ENCODE results near the gene CLPSL2. TPM values are rescaled to one million over a fixed set of nuclear protein-coding genes. Genes with fewer than 3 reads are reported as not detected.

The CLPSL2 gene
- total RNA-seq, 1 experiment from 2014 or later: not detected

- in situ Hi-C loops (cut with HindIII; ENCODE audit: low pct_unique_long_range_greater_than_20kb, low sequenced_read_pairs): no loop called here
Observed at GRCh38 chr6:35777356-35778102, 1.1 kb downstream of the CLPSL2 start.

DNA sequence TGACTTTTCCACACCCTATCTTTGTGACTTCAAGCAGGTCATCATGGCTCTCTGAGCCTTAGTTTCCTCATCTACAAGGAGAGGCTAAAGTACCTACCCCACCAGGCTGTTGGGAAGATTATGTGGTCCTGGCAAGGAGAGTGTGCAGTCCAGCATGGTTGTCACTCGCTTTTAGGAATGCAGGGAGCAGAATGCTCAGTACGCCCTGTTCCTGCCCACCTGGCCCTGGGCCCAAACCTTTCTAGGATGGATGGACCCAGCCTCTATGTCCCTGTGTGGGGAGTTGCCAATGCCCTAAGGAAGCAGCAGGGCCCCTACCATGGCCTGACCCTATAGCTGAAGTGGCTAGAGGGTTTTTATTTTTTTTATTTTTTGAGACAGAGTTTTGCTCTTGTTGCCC lies 2.0 kb downstream of the CLPSL2 start:
- in situ Hi-C loops (cut with HindIII; ENCODE audit: low pct_unique_long_range_greater_than_20kb, low sequenced_read_pairs): no loop called here
- DNase-seq (ENCODE audit: low read depth): no peak

More at GRCh38 chr6:35777356-35778102, 1.1 kb downstream of the CLPSL2 start:
- DNase-seq (ENCODE audit: low read depth): no peak

GRCh38 chr6:35780719-35781118 lies 4.3 kb downstream of the CLPSL2 start, which contains the start of gene CLPSL1:
TSS of gene CLPSL1 (plus strand) at chr6:35781019. CDS start at chr6:35781111, 92 bp downstream.
- in situ Hi-C loops (cut with HindIII; ENCODE audit: low pct_unique_long_range_greater_than_20kb, low sequenced_read_pairs): no loop called here
- no peak for DNase-seq (ENCODE audit: low read depth)

DNA sequence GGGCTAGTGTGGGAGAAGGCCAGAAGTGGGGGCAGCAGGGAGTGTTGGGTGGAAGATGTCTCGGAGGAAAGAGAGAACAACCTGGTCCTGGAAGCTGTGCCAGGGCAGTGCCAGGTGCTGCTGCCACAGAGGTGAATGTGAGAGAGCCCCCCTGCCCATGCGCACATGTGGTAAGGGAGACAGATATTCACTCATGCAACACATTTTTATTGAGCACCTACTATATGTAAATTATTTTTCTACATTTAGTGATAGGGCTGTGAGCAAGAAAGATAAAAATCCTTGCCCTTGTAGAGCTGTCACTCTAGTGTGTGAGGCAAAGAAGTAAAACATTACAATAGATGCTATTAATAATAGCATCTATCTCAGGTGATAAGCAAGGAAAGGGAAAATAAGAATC lies 4.9 kb downstream of the CLPSL2 start:
- in situ Hi-C loops (cut with HindIII; ENCODE audit: low pct_unique_long_range_greater_than_20kb, low sequenced_read_pairs): no loop called here
- no peak for DNase-seq (ENCODE audit: low read depth)

GRCh38 chr6:35782424-35782823 lies 6.0 kb downstream of the CLPSL2 start:
- in situ Hi-C loops (cut with HindIII; ENCODE audit: low pct_unique_long_range_greater_than_20kb, low sequenced_read_pairs): no loop called here
- no peak for DNase-seq (ENCODE audit: low read depth)

- no peak for DNase-seq (ENCODE audit: low read depth)
- in situ Hi-C loops (cut with HindIII; ENCODE audit: low pct_unique_long_range_greater_than_20kb, low sequenced_read_pairs): no loop called here
Observed at GRCh38 chr6:35784200-35784599, 7.8 kb downstream of the CLPSL2 start.

DNA sequence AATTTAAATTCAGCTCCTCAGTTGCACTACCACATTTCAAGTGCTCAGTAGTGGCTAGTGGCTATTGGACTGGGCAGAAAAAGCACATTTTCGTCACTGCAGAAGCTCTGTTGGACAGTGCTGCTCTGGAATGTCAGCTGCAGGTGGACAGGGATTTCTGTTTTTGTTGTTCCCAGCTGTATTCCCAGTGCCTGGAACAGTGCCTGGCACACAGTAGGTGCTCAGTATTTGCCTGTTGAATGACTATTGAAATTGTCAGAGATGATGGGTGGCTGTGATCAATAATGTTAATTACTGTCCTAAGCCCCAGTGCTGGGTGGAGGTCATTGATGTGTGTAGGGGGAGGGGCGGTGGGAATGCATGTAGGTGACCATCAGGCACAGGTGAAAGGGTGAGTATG lies 9.9 kb downstream of the CLPSL2 start:
- DNase-seq (ENCODE audit: low read depth): no peak
- in situ Hi-C loops (cut with HindIII; ENCODE audit: low pct_unique_long_range_greater_than_20kb, low sequenced_read_pairs): no loop called here

DNA sequence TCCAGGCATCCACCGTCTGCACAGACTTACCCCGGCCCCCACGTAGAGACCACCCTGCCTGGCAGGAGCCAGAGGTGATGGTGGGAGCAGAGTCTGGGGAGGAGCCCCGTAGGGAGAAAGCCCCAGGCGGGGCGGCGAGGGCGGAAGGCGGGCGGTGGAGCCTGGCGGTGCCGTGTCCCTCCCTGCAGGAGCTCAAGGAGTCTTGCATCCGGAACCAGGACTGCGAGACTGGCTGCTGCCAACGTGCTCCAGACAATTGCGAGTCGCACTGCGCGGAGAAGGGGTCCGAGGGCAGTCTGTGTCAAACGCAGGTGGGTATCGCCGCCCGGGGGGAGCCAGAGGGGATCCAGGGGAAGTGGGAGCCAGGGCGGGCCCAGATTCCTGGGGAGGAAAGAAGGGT lies 10.4 kb downstream of the CLPSL2 start:
- DNase-seq (ENCODE audit: low read depth): no peak
- in situ Hi-C loops (cut with HindIII; ENCODE audit: low pct_unique_long_range_greater_than_20kb, low sequenced_read_pairs): no loop called here

GRCh38 chr6:35787266-35788218 lies 11.1 kb downstream of the CLPSL2 start:
- DNase-seq (ENCODE audit: low read depth): no peak
- in situ Hi-C loops (cut with HindIII; ENCODE audit: low pct_unique_long_range_greater_than_20kb, low sequenced_read_pairs): no loop called here

- in situ Hi-C loops (cut with HindIII; ENCODE audit: low pct_unique_long_range_greater_than_20kb, low sequenced_read_pairs): no loop called here
- DNase-seq (ENCODE audit: low read depth): no peak
Observed at GRCh38 chr6:35788423-35788982, 12.1 kb downstream of the CLPSL2 start.

DNA sequence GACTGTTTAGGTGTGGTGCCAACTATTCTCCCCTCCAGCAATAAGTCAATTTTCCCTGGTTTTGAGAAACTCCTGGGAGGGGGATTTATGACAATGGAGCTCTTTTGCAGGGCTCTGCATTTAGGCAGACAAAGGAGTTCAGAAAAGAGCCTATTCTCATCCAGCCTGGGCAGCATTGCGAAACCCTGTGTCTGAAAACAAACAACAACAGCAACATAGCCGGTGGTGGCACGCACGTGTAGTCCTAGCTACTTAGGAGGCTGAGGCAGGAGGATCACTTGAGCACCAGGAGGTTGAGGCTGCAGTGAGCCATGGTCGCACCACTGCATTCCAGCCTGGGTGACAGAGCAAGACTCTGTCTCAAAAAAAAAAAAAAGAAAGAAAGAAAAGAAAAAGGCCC lies 14.3 kb downstream of the CLPSL2 start:
- in situ Hi-C loops (cut with HindIII; ENCODE audit: low pct_unique_long_range_greater_than_20kb, low sequenced_read_pairs): no loop called here
- no peak for DNase-seq (ENCODE audit: low read depth)

GRCh38 chr6:35794536-35795452 lies 18.4 kb downstream of the CLPSL2 start:
- in situ Hi-C loops (cut with HindIII; ENCODE audit: low pct_unique_long_range_greater_than_20kb, low sequenced_read_pairs): no loop called here
- no peak for DNase-seq (ENCODE audit: low read depth)

DNA sequence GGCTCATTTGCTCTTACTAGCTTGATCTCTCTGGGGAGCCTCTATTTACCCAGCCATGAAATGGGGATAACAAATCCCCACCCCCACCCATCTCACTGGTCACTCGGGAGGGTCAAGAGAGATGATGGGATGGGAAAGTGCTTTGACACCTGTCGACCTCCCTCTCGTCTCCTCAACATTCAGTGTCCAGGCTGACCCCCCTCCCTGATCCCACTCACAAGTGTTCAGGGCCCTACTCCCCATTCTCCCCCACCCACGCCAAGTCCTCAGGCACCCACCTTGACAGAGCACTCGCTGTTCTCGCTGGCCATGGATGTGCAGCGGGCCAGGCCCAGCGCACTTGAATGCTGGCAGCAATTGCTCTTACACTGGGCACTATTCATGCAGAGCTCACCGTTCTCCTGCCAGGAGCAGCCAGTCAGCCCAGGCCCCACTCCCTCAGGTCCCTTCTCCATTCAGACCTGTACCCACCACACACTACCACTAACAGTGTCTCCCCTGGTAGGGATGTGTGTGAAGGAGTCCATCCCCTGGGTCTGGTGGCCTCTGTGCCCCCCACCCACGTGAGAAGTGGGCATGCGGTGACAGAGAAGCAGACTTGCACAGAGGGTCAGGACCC lies 19.2 kb downstream of the CLPSL2 start:
- in situ Hi-C loops (cut with HindIII; ENCODE audit: low pct_unique_long_range_greater_than_20kb, low sequenced_read_pairs): no loop called here
- no peak for DNase-seq (ENCODE audit: low read depth)

DNA sequence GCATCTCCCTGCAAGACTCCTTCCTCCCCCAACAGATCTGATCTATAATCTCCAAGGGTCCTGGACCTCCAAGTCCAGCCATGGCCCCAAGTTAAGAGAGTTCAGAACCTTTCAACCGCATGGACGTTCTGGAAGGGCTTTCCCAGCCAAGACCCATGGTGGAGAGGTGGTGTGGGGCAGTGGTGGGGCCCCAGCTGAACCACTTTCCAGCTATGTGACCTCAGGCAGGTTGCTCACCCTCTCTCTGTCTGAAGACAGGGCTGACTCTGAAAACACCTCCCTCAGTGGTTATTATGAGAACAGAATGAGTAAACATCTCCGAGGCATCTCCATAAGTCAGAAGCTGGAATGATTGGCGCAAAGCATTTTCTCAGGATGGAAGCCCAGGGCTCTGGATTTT lies 19.8 kb downstream of the CLPSL2 start:
- no peak for DNase-seq (ENCODE audit: low read depth)
- in situ Hi-C loops (cut with HindIII; ENCODE audit: low pct_unique_long_range_greater_than_20kb, low sequenced_read_pairs): no loop called here

GRCh38 chr6:35797837-35798526 lies 21.6 kb downstream of the CLPSL2 start:
- in situ Hi-C loops (cut with HindIII; ENCODE audit: low pct_unique_long_range_greater_than_20kb, low sequenced_read_pairs): no loop called here
- DNase-seq (ENCODE audit: low read depth): no peak

DNA sequence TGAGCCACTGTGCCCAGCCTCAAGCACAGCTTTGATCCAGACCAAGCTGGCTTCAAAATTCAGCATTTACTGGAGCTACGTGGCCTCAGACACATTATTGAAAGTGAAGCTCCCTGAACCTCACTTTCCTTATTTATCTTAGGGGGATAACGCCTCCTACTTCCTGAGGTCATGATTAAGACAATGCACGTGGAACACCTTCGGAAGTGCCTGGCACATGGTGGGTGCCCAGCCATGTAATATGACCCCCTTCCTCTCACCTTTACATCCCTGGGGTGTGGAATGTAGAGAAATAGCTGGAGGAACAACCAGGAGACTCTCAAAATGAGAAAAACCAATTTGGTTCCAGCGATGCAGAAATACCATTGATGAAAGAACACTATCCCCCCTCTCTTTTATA lies 22.3 kb downstream of the CLPSL2 start:
- DNase-seq (ENCODE audit: low read depth): no peak
- in situ Hi-C loops (cut with HindIII; ENCODE audit: low pct_unique_long_range_greater_than_20kb, low sequenced_read_pairs): no loop called here

- no peak for DNase-seq (ENCODE audit: low read depth)
- in situ Hi-C loops (cut with HindIII; ENCODE audit: low pct_unique_long_range_greater_than_20kb, low sequenced_read_pairs): no loop called here
Observed at GRCh38 chr6:35801148-35801547, 24.8 kb downstream of the CLPSL2 start.

Measured in Caki2 (cell line).